ENCODE results near the gene GPI. TPM values are rescaled to one million over a fixed set of nuclear protein-coding genes. Genes with fewer than 3 reads are reported as not detected.

Gene GPI
- total RNA-seq, 1 experiment from 2014 or later, result 201 TPM

GRCh38 chr19:34323433-34324204 lies 41.4 kb upstream of the GPI start:
- TF ChIP-seq CTCF (IDR thresholded peaks at IDR 0.05; ENCODE audit: unreplicated experiment), result no peak
- Mint-ChIP-seq H3K27me3 (ENCODE audit: insufficient read depth, unreplicated experiment) (no peaks in the 10 kb centered on the region), H3K27ac (ENCODE audit: low read depth, unreplicated experiment) (peak overlapping the region; percentile 68), H3K9me3 (ENCODE audit: unreplicated experiment) (no peaks in the 10 kb centered on the region), H3K36me3 (ENCODE audit: insufficient read depth, unreplicated experiment) (peaks cover 54% of the 10 kb centered on the region), H3K4me1 (ENCODE audit: insufficient read depth, unreplicated experiment) (peaks cover 11% of the 10 kb centered on the region), H3K4me3 (ENCODE audit: unreplicated experiment) (no peak overlapping the region)
- ChIA-PET POLR2A (interaction anchor here (0.6 kb wide), 1 partner anchor 1153 kb away, joined by 3 read pairs; no protein-coding TSS in a partner anchor), CTCF (interaction anchor here (0.6 kb wide), 2 partner anchors 22 to 108 kb away, joined by 3 read pairs; no protein-coding TSS in a partner anchor)
- intact Hi-C loops (cut with micrococcal nuclease), result no loop called here
- no TSS peak for BruUV-seq (replicated peaks)
- DNase-seq (ENCODE audit: unreplicated experiment), result no peak

GRCh38 chr19:34324320-34324719 lies 40.7 kb upstream of the GPI start:
- CTCF ChIA-PET, result interaction anchor here (0.6 to 1.0 kb wide), 4 partner anchors 11 to 107 kb away, joined by 3 read pairs; no protein-coding TSS in a partner anchor
- H3K9me3 Mint-ChIP-seq (ENCODE audit: unreplicated experiment), result no peaks in the 10 kb centered on the region
- no peak for DNase-seq (ENCODE audit: unreplicated experiment)
- TF ChIP-seq CTCF (IDR thresholded peaks at IDR 0.05; ENCODE audit: unreplicated experiment), result no peak
- BruUV-seq (replicated peaks), result no TSS peak
- no peak overlapping the region for H3K4me3 Mint-ChIP-seq (ENCODE audit: unreplicated experiment)
- H3K4me1 Mint-ChIP-seq (ENCODE audit: insufficient read depth, unreplicated experiment), result peaks cover 9% of the 10 kb centered on the region
- no peaks in the 10 kb centered on the region for H3K27me3 Mint-ChIP-seq (ENCODE audit: insufficient read depth, unreplicated experiment)
- peak overlapping the region; percentile 68 for H3K27ac Mint-ChIP-seq (ENCODE audit: low read depth, unreplicated experiment)
- H3K36me3 Mint-ChIP-seq (ENCODE audit: insufficient read depth, unreplicated experiment), result peaks cover 57% of the 10 kb centered on the region
- POLR2A ChIA-PET, result interaction anchor here (0.6 to 0.8 kb wide), 2 partner anchors 54 to 1153 kb away, joined by 3 read pairs; no protein-coding TSS in a partner anchor
- intact Hi-C loops (cut with micrococcal nuclease), result no loop called here

GRCh38 chr19:34325181-34325580 lies 39.8 kb upstream of the GPI start:
- Mint-ChIP-seq H3K4me3 (ENCODE audit: unreplicated experiment) (no peak overlapping the region), H3K4me1 (ENCODE audit: insufficient read depth, unreplicated experiment) (peaks cover 5% of the 10 kb centered on the region), H3K27ac (ENCODE audit: low read depth, unreplicated experiment) (no peak overlapping the region), H3K27me3 (ENCODE audit: insufficient read depth, unreplicated experiment) (no peaks in the 10 kb centered on the region), H3K9me3 (ENCODE audit: unreplicated experiment) (no peaks in the 10 kb centered on the region), H3K36me3 (ENCODE audit: insufficient read depth, unreplicated experiment) (peaks cover 61% of the 10 kb centered on the region)
- POLR2A ChIA-PET, result interaction anchor here (0.5 to 0.8 kb wide), 2 partner anchors 11 to 55 kb away, joined by 3 read pairs; no protein-coding TSS in a partner anchor
- intact Hi-C loops (cut with micrococcal nuclease), result no loop called here
- BruUV-seq (replicated peaks), result no TSS peak
- DNase-seq (ENCODE audit: unreplicated experiment), result no peak
- CTCF ChIA-PET, result interaction anchor here (1.0 kb wide), 1 partner anchor 21 kb away, joined by 3 read pairs; no protein-coding TSS in a partner anchor
- TF ChIP-seq CTCF (IDR thresholded peaks at IDR 0.05; ENCODE audit: unreplicated experiment), result no peak

GRCh38 chr19:34325981-34326787 lies 38.8 kb upstream of the GPI start:
- ChIA-PET POLR2A (interaction anchor here (0.7 to 0.9 kb wide), 2 partner anchors 33 to 139 kb away, joined by 3 read pairs; no protein-coding TSS in a partner anchor), CTCF (interaction anchor here (0.6 to 1.1 kb wide), 3 partner anchors 10 to 529 kb away, joined by 3 to 10 read pairs (median 3); no protein-coding TSS in a partner anchor)
- no TSS peak for BruUV-seq (replicated peaks)
- intact Hi-C loops (cut with micrococcal nuclease), result no loop called here
- Mint-ChIP-seq H3K9me3 (ENCODE audit: unreplicated experiment) (no peaks in the 10 kb centered on the region), H3K27me3 (ENCODE audit: insufficient read depth, unreplicated experiment) (no peaks in the 10 kb centered on the region), H3K36me3 (ENCODE audit: insufficient read depth, unreplicated experiment) (peaks cover 69% of the 10 kb centered on the region), H3K27ac (ENCODE audit: low read depth, unreplicated experiment) (no peak overlapping the region), H3K4me3 (ENCODE audit: unreplicated experiment) (no peak overlapping the region), H3K4me1 (ENCODE audit: insufficient read depth, unreplicated experiment) (peaks cover 5% of the 10 kb centered on the region)
- no peak for DNase-seq (ENCODE audit: unreplicated experiment)
- TF ChIP-seq CTCF (IDR thresholded peaks at IDR 0.05; ENCODE audit: unreplicated experiment), result no peak

Data from MCF 10A (cell line).